ENCODE results near the gene CORO1C.

CORO1C gene

GRCh38 chr12:108647585-108648287 is 83.6 kb downstream of the CORO1C start:
- no peak for DNase-seq (ENCODE audit: low read depth in 2 of 2)

GRCh38 chr12:108646600-108647579 is 84.4 kb downstream of the CORO1C start:
- DNase-seq (ENCODE audit: low read depth in 2 of 2) = no peak

GRCh38 chr12:108645686-108646599 is 85.4 kb downstream of the CORO1C start:
- no peak for DNase-seq (ENCODE audit: low read depth in 2 of 2)

- DNase-seq (ENCODE audit: low read depth in 2 of 2) = no peak
These were observed 86.6 kb downstream of the CORO1C start for GRCh38 chr12:108644811-108645120.

GRCh38 chr12:108643941-108644810 is 87.1 kb downstream of the CORO1C start:
- no peak for DNase-seq (ENCODE audit: low read depth in 2 of 2)

GRCh38 chr12:108642899-108643654 is 88.2 kb downstream of the CORO1C start:
- no peak for DNase-seq (ENCODE audit: low read depth in 2 of 2)

- DNase-seq (ENCODE audit: low read depth in 2 of 2) = no peak
These were observed 88.9 kb downstream of the CORO1C start for GRCh38 chr12:108642269-108642870.

GRCh38 chr12:108641446-108642268 is 89.7 kb downstream of the CORO1C start:
- DNase-seq (ENCODE audit: low read depth in 2 of 2) = no peak

GRCh38 chr12:108640802-108641445 is 90.4 kb downstream of the CORO1C start:
- no peak for DNase-seq (ENCODE audit: low read depth in 2 of 2)

- no peak for DNase-seq (ENCODE audit: low read depth in 2 of 2)
These were observed 92.1 kb downstream of the CORO1C start for GRCh38 chr12:108638997-108639822.

- DNase-seq (ENCODE audit: low read depth in 2 of 2) = no peak
These were observed 93.0 kb downstream of the CORO1C start for GRCh38 chr12:108638141-108638827.

- DNase-seq (ENCODE audit: low read depth in 2 of 2) = no peak
These were observed 93.9 kb downstream of the CORO1C start for GRCh38 chr12:108637222-108637971.

- no peak for DNase-seq (ENCODE audit: low read depth in 2 of 2)
These were observed 95.1 kb downstream of the CORO1C start for GRCh38 chr12:108635997-108636808.

- peak in 1 of 2 donors; percentile 46 for DNase-seq (ENCODE audit: low read depth in 2 of 2)
These were observed 95.9 kb downstream of the CORO1C start for GRCh38 chr12:108635201-108635996.
